K562 (cell line): ENCODE results near the gene AAK1. TPM values are rescaled to one million over a fixed set of nuclear protein-coding genes. Genes with fewer than 3 reads are reported as not detected.

Experiments
- ATAC-seq: fragments of 200-7000 bp; cut with Tn5 transposase; 3 replicates; pipeline ENCODE4 v1.9.1; 2020; ENCODE audit warnings: moderate library complexity
- BruUV-seq: library from RNA; stranded (reverse); fragments of 400-500 nt; replicated peaks from 2 replicates; lab custom pipeline; 2021; lab: Mats Ljungman, UMichigan
- CTCF ChIA-PET: fragments of 300-600 bp; formaldehyde crosslinking; extraction: SDS; loops from one replicate; lab custom pipeline; 2021; ENCODE audit warnings: low intra/inter-chr PET ratio; lab: Yijun Ruan, JAX
- POLR2A ChIA-PET: fragments of 300-600, 350-650 bp; sonication (Branson Sonifier 250); formaldehyde crosslinking; extraction: SDS; loops from one replicate; lab custom pipeline; 2021; ENCODE audit warnings: antibody characterized with exemption, inconsistent platforms; lab: Yijun Ruan, JAX
- DNase-seq, 4 experiments: peaks; one replicate each; pipeline versions ENCODE4 v3.0.0 to v3.0.0-alpha.2; 2011 to 2018; ENCODE audit warnings: low spot score in 3 of 4, mixed read lengths in 3 of 4; ENCODE audit errors: extremely low read depth in 1 of 4
- FAIRE-seq: peaks from 2 replicates; lab custom pipeline; 2011; peaks lifted over from hg19 to GRCh38; lab: Jason Lieb, UNC
- H2AFZ ChIP-seq: 2 replicates; pipeline ENCODE4 v1.6.0; 2011; ENCODE audit warnings: low read depth, low read length, control low read depth, inconsistent platforms
- H3K27ac ChIP-seq: fragments of 200-600 bp; 3 replicates; pipeline ENCODE4 v1.8.0; 2011; ENCODE audit warnings: low read depth, mild to moderate bottlenecking, control low read depth, inconsistent platforms, low read length, moderate library complexity, mixed read lengths; ENCODE audit errors: extremely low read depth
- H3K27me3 ChIP-seq, 2 experiments: fragments of 300-600 bp in 1 of 2; 2 replicates in 1 of 2; 3 replicates in 1 of 2; pipeline versions ENCODE4 v1.6.0 to v1.8.0; 2011; ENCODE audit warnings: inconsistent platforms in 2 of 2, low read length in 2 of 2, mild to moderate bottlenecking in 1 of 2, mixed read lengths in 1 of 2, moderate library complexity in 1 of 2; ENCODE audit not compliant: control insufficient read depth in 2 of 2, insufficient read depth in 2 of 2
- H3K36me3 ChIP-seq: fragments of 300-600 bp; 3 replicates; pipeline ENCODE4 v1.8.0; 2011; ENCODE audit warnings: mild to moderate bottlenecking, low read length, inconsistent platforms; ENCODE audit not compliant: control insufficient read depth, insufficient read depth
- H3K4me1 ChIP-seq, 2 experiments: fragments of 200-600 bp in 1 of 2; replicated peaks in 1 of 2; 2 replicates in 1 of 2; 3 replicates in 1 of 2; pipeline versions ENCODE4 v1.5.1 to v1.8.0; 2011; ENCODE audit warnings: inconsistent platforms in 2 of 2, low read length in 2 of 2, mild to moderate bottlenecking in 1 of 2, mixed read lengths in 1 of 2, moderate library complexity in 1 of 2; ENCODE audit not compliant: control insufficient read depth in 2 of 2, insufficient read depth in 2 of 2
- H3K4me2 ChIP-seq: 2 replicates; pipeline ENCODE4 v1.6.1; 2011; ENCODE audit warnings: low read length, control low read depth, inconsistent platforms, mixed read lengths; ENCODE audit not compliant: insufficient read depth
- H3K4me3 ChIP-seq: fragments of 200-600 bp; sonication (generic), shearing (Covaris generic); 2 replicates; pipeline ENCODE4 v1.5.1; 2016; ENCODE audit warnings: control low read depth, inconsistent platforms
- H3K79me2 ChIP-seq: fragments of 200-600 bp; 3 replicates; pipeline ENCODE4 v1.8.0; 2011; ENCODE audit warnings: low read length, inconsistent platforms; ENCODE audit not compliant: control insufficient read depth, insufficient read depth
- H3K9ac ChIP-seq, 2 experiments: 2 replicates each; pipeline versions ENCODE4 v1.6.0 to v1.6.1; 2011; ENCODE audit warnings: low read depth in 2 of 2, low read length in 2 of 2, control low read depth in 1 of 2, inconsistent platforms in 1 of 2, mild to moderate bottlenecking in 1 of 2, mixed read lengths in 1 of 2; ENCODE audit not compliant: insufficient read depth in 1 of 2
- H3K9me1 ChIP-seq: one replicate; pipeline ENCODE4 v1.6.0; 2011; ENCODE audit warnings: inconsistent platforms, mild to moderate bottlenecking, low read length, moderate library complexity; ENCODE audit not compliant: control insufficient read depth, insufficient read depth
- H3K9me3 ChIP-seq: replicated peaks from 2 replicates; pipeline ENCODE4 v1.5.1; 2011; ENCODE audit warnings: low read depth, low read length, inconsistent platforms; ENCODE audit not compliant: control insufficient read depth, insufficient read depth
- H4K20me1 ChIP-seq: replicated peaks from 2 replicates; pipeline ENCODE4 v1.6.1; 2011; ENCODE audit warnings: low read length, inconsistent platforms, mixed read lengths; ENCODE audit not compliant: control insufficient read depth, insufficient read depth
- BRCA1 ChIP-seq, 2 experiments: fragments of 450-650 bp in 1 of 2; sonication (generic) in 1 of 2; formaldehyde crosslinking in 1 of 2; IDR thresholded peaks; 2 replicates each; pipeline versions ENCODE4 v1.5.0 to v1.6.1; 2017 to 2020; ENCODE audit warnings: mild to moderate bottlenecking in 1 of 2, missing genetic modification reagents in 1 of 2
- FOXP1 ChIP-seq: sonication (generic); formaldehyde crosslinking; IDR thresholded peaks from 2 replicates; pipeline ENCODE4 v1.8.0; 2022; ENCODE audit warnings: mild to moderate bottlenecking, missing genetic modification reagents
- KLF13 ChIP-seq: fragments of 450-650 bp; IDR thresholded peaks from 2 replicates; pipeline ENCODE4 v1.6.1; 2016; ENCODE audit warnings: missing genetic modification characterization, low read depth, mild to moderate bottlenecking, missing compliant biosample characterization, moderate library complexity, borderline replicate concordance
- SRSF1 ChIP-seq: fragments of 200-400 bp; formaldehyde crosslinking; IDR thresholded peaks from 2 replicates; pipeline ENCODE4 v1.6.1; 2017; ENCODE audit warnings: mild to moderate bottlenecking, low read depth, low read length, moderate library complexity
- TARDBP ChIP-seq: fragments of 450-650 bp; IDR thresholded peaks from 2 replicates; pipeline ENCODE4 v1.6.1; 2016
- TBL1XR1 ChIP-seq, 2 experiments: IDR thresholded peaks; 2 replicates each; pipeline ENCODE4 v1.6.1; 2012; ENCODE audit warnings: improper control_type of control experiment in 2 of 2, low read length in 2 of 2, mild to moderate bottlenecking in 1 of 2
- TRIM28 ChIP-seq: fragments of 450-650 bp; IDR thresholded peaks from 2 replicates; pipeline ENCODE4 v1.6.1; 2017
- WGBS: fragments of 100-300 bp; shearing (Covaris generic); methylation state at CpG from one replicate; pipeline ENCODE4 v1.1.6; 2016; ENCODE audit warnings: low coverage, mixed read lengths; ENCODE audit not compliant: insufficient coverage; ENCODE audit errors: missing lambda C conversion rate; 5-methylcytosine and 5-hydroxymethylcytosine counted together
- in situ Hi-C: fragments of 300-500 bp; cut with MboI; formaldehyde crosslinking; loops from 4 replicates; pipeline ENCODE4 v1.15.0; 2018; ENCODE audit warnings: inconsistent platforms, mixed read lengths
- intact Hi-C: fragments of 100-400 bp; cut with micrococcal nuclease; formaldehyde crosslinking; loops from 2 replicates; pipeline ENCODE4 v1.14.2; 2022
- polyA plus RNA-seq, 8 experiments: library from polyadenylated mRNA; depleted of rRNA in 4 of 8; stranded (reverse) in 5 of 8; unstranded in 3 of 8; fragments of >200 nt; fragmentation: Nextera tagmentation in 2 of 8; fragmentation: Illumina TruSeq in 1 of 8; extraction: Ambion mirVana in 2 of 8; extraction: Trizol in 1 of 8; gene quantifications; 2 replicates each; pipeline versions ENCODE4 v1.2.1 to v1.2.3, GENCODE V29; 2011 to 2014; ENCODE audit warnings: inconsistent platforms in 1 of 8, missing spikeins in 1 of 8
- total RNA-seq, 7 experiments: library from RNA; depleted of rRNA in 6 of 7; stranded (reverse); fragments of >200 nt in 6 of 7; fragmentation: Illumina TruSeq in 2 of 7; extraction: Trizol in 2 of 7; gene quantifications; 2 replicates each; pipeline versions ENCODE4 v1.2.1 to v1.2.3, GENCODE V29; 2011 to 2021; ENCODE audit warnings: low replicate concordance in 1 of 7
- TF ChIP-seq, protein P1 (sequence below): sonication (generic); formaldehyde crosslinking; IDR thresholded peaks from 2 replicates; pipeline ENCODE4 v1.8.1; 2022; ENCODE audit warnings: missing genetic modification reagents
- TF ChIP-seq, protein P2 (sequence below): fragments of 250-450 bp; sonication (Bioruptor Pico); IDR thresholded peaks from 2 replicates; pipeline ENCODE4 v1.5.0; 2021
- TF ChIP-seq, protein P3 (sequence below), 2 experiments: fragments of 450-650 bp in 1 of 2; sonication (generic) in 1 of 2; formaldehyde crosslinking; conservative IDR thresholded peaks; 2 replicates each; pipeline versions ENCODE4 v1.4.0 to v1.8.1; 2020 to 2022; ENCODE audit warnings: mild to moderate bottlenecking in 1 of 2, missing genetic modification reagents in 1 of 2
- TF ChIP-seq, protein P4 (sequence below): fragments of 450-650 bp; IDR thresholded peaks from 2 replicates; pipeline ENCODE4 v1.6.1; 2018; ENCODE audit not compliant: partially characterized antibody
- TF ChIP-seq, protein P5 (sequence below): fragments of 200-800 bp; sonication (Bioruptor generic); IDR thresholded peaks from 2 replicates; pipeline ENCODE4 v1.6.1; 2017; ENCODE audit warnings: missing genetic modification characterization, missing compliant biosample characterization

Gene AAK1
- total and polyA plus RNA-seq, 9 of the 15 experiments (the other 6 are each of a cell fraction or from before 2014, with no cell fraction given) = 0.89 to 17.1 (median 6.0) TPM

DNA sequence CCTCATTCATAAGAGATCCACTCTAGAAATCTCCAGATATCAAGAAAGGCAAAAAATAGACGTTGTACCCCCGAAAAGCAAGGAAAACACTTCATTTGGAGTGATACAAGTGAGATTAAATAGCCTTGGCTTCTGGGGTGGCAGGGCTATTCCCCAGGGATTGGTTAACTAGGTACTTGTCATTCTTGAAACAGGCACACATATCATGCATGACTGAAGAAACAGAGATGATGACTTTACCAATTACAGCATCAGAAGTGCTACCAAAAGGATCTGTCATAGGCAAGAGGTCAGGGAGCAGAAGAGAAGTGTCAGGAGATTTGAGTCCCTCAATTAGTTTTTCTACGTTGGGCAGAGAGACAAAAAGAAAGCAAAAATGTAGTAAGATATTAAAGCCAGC is 161.1 kb downstream of the AAK1 start:
- in situ Hi-C loops = no loop called here
- Histone ChIP-seq H3K9me1 (no peaks in the 10 kb centered on the region), H3K9ac (no peak overlapping the region), H3K4me3 (no peak overlapping the region), H3K4me1 (no peaks in the 10 kb centered on the region), H4K20me1 (no peaks in the 10 kb centered on the region), H3K27ac (no peak overlapping the region), H3K79me2 (no peaks in the 10 kb centered on the region), H3K27me3 (no peaks in the 10 kb centered on the region), H3K36me3 (no peaks in the 10 kb centered on the region), H3K4me2 (no peak overlapping the region), H2AFZ (no peak overlapping the region), H3K9me3 (no peaks in the 10 kb centered on the region)
- intact Hi-C loops = no loop called here
- BruUV-seq = no TSS peak
- no peak for FAIRE-seq
- no peak for DNase-seq
- CTCF ChIA-PET = no interaction called here
- 18% methylated on average over 3 of the region's 3 CpGs for WGBS
- POLR2A ChIA-PET = no interaction called here
- no peak for ATAC-seq
- TF ChIP-seq, protein P1, sequence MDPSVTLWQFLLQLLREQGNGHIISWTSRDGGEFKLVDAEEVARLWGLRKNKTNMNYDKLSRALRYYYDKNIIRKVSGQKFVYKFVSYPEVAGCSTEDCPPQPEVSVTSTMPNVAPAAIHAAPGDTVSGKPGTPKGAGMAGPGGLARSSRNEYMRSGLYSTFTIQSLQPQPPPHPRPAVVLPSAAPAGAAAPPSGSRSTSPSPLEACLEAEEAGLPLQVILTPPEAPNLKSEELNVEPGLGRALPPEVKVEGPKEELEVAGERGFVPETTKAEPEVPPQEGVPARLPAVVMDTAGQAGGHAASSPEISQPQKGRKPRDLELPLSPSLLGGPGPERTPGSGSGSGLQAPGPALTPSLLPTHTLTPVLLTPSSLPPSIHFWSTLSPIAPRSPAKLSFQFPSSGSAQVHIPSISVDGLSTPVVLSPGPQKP (CRISPR knock-in tag) = no peak
- TF ChIP-seq, protein P2, sequence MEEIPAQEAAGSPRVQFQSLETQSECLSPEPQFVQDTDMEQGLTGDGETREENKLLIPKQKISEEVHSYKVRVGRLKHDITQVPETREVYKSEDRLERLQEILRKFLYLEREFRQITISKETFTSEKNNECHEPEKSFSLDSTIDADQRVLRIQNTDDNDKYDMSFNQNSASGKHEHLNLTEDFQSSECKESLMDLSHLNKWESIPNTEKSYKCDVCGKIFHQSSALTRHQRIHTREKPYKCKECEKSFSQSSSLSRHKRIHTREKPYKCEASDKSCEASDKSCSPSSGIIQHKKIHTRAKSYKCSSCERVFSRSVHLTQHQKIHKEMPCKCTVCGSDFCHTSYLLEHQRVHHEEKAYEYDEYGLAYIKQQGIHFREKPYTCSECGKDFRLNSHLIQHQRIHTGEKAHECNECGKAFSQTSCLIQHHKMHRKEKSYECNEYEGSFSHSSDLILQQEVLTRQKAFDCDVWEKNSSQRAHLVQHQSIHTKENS (CRISPR knock-in tag) = no peak
- TF ChIP-seq KLF13 (no peak), BRCA1 (IDR thresholded peaks at IDR 0.05) (no peak), BRCA1 (CRISPR knock-in tag; IDR thresholded peaks at IDR 0.05) (no peak), TRIM28 (no peak), FOXP1 (CRISPR knock-in tag) (no peak), SRSF1 (no peak), TBL1XR1 (IDR thresholded peaks at IDR 0.05; ENCODE audit: low read length in 2 of 2) (no peak), TARDBP (no peak)
- TF ChIP-seq, protein P3, sequence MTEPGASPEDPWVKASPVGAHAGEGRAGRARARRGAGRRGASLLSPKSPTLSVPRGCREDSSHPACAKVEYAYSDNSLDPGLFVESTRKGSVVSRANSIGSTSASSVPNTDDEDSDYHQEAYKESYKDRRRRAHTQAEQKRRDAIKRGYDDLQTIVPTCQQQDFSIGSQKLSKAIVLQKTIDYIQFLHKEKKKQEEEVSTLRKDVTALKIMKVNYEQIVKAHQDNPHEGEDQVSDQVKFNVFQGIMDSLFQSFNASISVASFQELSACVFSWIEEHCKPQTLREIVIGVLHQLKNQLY (CRISPR knock-in tag; conservative IDR thresholded peaks at IDR 0.05) = no peak
- TF ChIP-seq, protein P4, sequence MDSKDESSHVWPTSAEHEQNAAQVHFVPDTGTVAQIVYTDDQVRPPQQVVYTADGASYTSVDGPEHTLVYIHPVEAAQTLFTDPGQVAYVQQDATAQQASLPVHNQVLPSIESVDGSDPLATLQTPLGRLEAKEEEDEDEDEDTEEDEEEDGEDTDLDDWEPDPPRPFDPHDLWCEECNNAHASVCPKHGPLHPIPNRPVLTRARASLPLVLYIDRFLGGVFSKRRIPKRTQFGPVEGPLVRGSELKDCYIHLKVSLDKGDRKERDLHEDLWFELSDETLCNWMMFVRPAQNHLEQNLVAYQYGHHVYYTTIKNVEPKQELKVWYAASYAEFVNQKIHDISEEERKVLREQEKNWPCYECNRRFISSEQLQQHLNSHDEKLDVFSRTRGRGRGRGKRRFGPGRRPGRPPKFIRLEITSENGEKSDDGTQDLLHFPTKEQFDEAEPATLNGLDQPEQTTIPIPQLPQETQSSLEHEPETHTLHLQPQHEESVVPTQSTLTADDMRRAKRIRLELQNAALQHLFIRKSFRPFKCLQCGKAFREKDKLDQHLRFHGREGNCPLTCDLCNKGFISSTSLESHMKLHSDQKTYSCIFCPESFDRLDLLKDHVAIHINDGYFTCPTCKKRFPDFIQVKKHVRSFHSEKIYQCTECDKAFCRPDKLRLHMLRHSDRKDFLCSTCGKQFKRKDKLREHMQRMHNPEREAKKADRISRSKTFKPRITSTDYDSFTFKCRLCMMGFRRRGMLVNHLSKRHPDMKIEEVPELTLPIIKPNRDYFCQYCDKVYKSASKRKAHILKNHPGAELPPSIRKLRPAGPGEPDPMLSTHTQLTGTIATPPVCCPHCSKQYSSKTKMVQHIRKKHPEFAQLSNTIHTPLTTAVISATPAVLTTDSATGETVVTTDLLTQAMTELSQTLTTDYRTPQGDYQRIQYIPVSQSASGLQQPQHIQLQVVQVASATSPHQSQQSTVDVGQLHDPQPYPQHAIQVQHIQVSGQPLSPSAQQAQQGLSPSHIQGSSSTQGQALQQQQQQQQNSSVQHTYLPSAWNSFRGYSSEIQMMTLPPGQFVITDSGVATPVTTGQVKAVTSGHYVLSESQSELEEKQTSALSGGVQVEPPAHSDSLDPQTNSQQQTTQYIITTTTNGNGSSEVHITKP = no peak
- TF ChIP-seq, protein P5, sequence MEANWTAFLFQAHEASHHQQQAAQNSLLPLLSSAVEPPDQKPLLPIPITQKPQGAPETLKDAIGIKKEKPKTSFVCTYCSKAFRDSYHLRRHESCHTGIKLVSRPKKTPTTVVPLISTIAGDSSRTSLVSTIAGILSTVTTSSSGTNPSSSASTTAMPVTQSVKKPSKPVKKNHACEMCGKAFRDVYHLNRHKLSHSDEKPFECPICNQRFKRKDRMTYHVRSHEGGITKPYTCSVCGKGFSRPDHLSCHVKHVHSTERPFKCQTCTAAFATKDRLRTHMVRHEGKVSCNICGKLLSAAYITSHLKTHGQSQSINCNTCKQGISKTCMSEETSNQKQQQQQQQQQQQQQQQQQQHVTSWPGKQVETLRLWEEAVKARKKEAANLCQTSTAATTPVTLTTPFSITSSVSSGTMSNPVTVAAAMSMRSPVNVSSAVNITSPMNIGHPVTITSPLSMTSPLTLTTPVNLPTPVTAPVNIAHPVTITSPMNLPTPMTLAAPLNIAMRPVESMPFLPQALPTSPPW (CRISPR knock-in tag) = no peak
